22Rv1 (cell line): ENCODE measurements around the gene B4GALNT3.

Experiments
- H3K27ac ChIP-seq: fragments of 450-650 bp; 2 replicates; pipeline ENCODE4 v1.5.1; 2017
- CTCF ChIP-seq: fragments of 450-650 bp; IDR thresholded peaks from 2 replicates; pipeline ENCODE4 v1.5.1; 2017; ENCODE audit warnings: mild to moderate bottlenecking
- ZFX ChIP-seq: fragments of 450-650 bp; IDR thresholded peaks from 2 replicates; pipeline ENCODE4 v1.6.1; 2017; ENCODE audit warnings: antibody characterized with exemption, borderline replicate concordance

Gene B4GALNT3

GRCh38 chr12:524167-524951, 64.6 kb downstream of the B4GALNT3 start:
- TF ChIP-seq CTCF (no peak), ZFX (no peak)

GRCh38 chr12:526089-526488, 66.3 kb downstream of the B4GALNT3 start:
- TF ChIP-seq ZFX (no peak), CTCF (no peak)
- H3K27ac ChIP-seq: no peak overlapping the region

More at GRCh38 chr12:524167-524951, 64.6 kb downstream of the B4GALNT3 start:
- peak overlapping the region; percentile 62 for H3K27ac ChIP-seq

GRCh38 chr12:527241-527640, 67.5 kb downstream of the B4GALNT3 start:
- TF ChIP-seq ZFX (no peak), CTCF (no peak)
- no peak overlapping the region for H3K27ac ChIP-seq

- no peak overlapping the region for H3K27ac ChIP-seq
- no peak for TF ChIP-seq ZFX
- TF ChIP-seq CTCF: no peak
These were observed 68.0 kb downstream of the B4GALNT3 start for GRCh38 chr12:527729-528128.

GRCh38 chr12:530308-530707, 70.6 kb downstream of the B4GALNT3 start:
- no peak overlapping the region for H3K27ac ChIP-seq
- TF ChIP-seq CTCF: no peak
- no peak for TF ChIP-seq ZFX

- TF ChIP-seq ZFX: no peak
- no peak for TF ChIP-seq CTCF
- no peak overlapping the region for H3K27ac ChIP-seq
These were observed 71.1 kb downstream of the B4GALNT3 start for GRCh38 chr12:530821-531220.

GRCh38 chr12:531951-532585, 72.3 kb downstream of the B4GALNT3 start:
- no peak overlapping the region for H3K27ac ChIP-seq
- TF ChIP-seq CTCF: no peak
